SK-N-SH (cell line): ENCODE measurements around the gene N4BP2L2.

Experiments
- RAD21 ChIP-seq: IDR thresholded peaks from 2 replicates; pipeline ENCODE4 v1.6.1; 2012; ENCODE audit warnings: mild to moderate bottlenecking, low read length
- TF ChIP-seq, protein P1 (sequence below): fragments of 200-600 bp; sonication (generic); IDR thresholded peaks from 2 replicates; pipeline ENCODE4 v1.6.1; 2017; ENCODE audit warnings: antibody characterized with exemption, mild to moderate bottlenecking, moderate library complexity

DNA sequence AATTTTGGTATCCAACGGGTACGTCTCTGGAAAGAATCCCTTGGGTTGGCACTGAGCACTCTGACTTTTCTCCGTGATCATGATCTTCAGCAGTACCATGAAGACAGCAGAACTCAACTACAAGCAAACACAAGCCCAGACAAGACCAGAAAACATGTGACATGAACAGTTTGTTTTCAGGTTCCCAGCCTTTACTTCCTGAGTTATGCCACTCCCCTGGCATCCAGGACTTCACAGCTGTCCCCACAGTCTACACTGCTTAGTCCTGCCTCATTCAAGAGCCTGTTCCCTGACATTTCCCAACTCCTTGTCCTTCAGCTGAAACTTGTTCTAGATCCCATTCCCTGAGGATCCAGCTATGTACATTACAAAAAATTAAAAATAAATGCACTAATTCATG lies 105.7 kb downstream of the N4BP2L2 start:
- TF ChIP-seq, protein P1, sequence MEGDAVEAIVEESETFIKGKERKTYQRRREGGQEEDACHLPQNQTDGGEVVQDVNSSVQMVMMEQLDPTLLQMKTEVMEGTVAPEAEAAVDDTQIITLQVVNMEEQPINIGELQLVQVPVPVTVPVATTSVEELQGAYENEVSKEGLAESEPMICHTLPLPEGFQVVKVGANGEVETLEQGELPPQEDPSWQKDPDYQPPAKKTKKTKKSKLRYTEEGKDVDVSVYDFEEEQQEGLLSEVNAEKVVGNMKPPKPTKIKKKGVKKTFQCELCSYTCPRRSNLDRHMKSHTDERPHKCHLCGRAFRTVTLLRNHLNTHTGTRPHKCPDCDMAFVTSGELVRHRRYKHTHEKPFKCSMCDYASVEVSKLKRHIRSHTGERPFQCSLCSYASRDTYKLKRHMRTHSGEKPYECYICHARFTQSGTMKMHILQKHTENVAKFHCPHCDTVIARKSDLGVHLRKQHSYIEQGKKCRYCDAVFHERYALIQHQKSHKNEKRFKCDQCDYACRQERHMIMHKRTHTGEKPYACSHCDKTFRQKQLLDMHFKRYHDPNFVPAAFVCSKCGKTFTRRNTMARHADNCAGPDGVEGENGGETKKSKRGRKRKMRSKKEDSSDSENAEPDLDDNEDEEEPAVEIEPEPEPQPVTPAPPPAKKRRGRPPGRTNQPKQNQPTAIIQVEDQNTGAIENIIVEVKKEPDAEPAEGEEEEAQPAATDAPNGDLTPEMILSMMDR = no peak
- TF ChIP-seq RAD21 = no peak
